Measurements from ENCODE around the gene KCND3.

GRCh38 chr1:111814642-111815041 lies 174.8 kb downstream of the KCND3 start:
- TF ChIP-seq POLR2AphosphoS5 (IDR thresholded peaks at IDR 0.05; ENCODE audit: borderline replicate concordance, low read depth, low read length) (no peak), EZH2 (IDR thresholded peaks at IDR 0.05) (no peak)

Data from SK-N-MC (cell line).